ENCODE results near the gene EEFSEC.

Gene EEFSEC

DNA sequence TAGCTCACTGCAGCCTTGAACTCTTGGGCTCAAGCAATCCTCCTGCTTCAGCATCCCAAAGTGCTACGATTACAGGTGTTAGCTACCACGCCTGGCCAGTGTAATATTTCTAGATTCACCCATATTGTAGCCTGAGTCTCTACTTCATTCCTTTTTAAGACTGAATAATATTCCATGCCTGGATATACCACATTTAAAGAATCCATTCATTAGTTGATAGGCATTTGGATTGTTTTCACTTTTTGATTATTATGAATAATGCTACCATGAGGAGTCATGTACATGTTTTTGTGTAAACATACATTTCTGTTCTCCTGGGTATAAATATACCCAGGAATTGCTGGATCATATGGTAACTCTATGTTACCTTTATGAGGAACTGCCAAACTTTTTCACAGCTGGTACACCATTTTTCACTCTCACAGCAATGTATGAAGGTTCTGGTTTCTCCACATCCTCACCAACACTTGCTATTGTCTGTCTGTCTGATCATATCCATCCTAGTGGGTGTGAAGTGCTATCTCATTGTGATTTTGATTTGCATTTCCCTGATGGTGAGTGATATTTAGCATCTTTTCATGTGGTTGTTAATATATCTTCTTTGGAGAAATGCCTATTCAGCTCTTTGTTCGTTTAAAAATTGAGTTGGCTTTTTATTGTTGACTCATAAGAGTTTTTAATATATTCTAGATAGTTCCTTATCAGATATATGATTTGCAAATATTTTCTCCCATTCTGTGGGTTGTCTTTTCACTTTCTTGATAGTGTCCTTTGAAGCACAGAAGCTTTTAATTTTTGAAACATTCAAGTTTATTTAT, 32.6 kb downstream of the EEFSEC start:
- DNase-seq: no peak

DNA sequence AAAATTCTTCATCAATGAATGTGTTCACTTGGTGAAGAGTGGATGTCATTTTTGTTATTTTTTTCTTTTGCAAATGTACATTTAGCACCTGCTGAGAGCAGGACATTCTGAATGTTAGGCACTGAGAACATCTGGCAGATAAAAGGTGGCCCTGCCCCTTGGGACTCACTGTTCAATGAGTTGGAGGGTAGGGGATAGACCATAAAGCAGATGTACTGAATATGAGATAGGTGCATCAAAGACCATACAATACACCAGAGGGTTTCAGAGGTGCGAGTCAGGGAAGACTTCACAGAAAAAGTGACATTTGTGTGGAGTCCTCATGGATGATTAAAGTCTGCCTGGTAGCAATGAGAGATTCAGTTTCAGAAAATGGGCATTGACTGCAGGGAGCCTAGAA, 34.2 kb downstream of the EEFSEC start:
- no peak for DNase-seq

DNA sequence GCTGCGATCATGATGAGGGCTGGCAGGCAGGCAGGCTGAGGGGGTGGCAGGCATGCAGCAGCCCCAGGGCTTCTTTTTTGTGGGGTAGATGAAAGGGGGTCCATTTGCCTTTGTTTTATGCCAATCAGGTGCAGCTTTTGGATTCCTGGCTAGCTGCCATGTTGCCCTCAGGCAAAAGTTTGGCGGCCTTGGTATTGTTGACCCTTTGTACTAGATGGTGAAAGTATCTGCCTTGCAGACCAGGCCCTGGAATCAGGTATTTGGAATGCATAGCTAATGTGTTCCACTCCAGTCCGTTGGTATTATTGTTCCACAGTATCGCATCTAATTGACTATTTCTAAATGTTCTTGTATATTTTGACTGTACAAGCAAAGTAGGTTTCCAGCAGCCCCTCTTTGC, 35.0 kb downstream of the EEFSEC start:
- no peak for DNase-seq

DNA sequence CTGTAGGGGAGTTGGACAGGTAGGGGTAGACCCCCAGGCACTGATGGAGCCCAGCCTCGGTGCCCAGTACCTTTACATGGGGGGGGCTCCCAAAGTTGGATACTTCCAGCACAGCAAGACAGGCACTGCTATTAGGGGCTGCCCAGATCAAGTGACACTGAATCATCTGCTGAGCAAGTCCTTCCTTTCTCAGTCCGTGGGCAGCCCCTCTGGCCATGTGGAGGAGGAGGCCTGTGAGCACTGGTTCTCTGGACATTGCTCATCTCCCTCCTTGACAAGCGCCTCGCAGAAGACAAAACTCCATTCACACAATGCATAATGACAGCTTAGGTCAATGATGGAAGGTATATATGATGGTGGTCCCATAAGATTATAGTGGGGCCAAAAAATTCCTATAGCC, 35.7 kb downstream of the EEFSEC start:
- no peak for DNase-seq

DNA sequence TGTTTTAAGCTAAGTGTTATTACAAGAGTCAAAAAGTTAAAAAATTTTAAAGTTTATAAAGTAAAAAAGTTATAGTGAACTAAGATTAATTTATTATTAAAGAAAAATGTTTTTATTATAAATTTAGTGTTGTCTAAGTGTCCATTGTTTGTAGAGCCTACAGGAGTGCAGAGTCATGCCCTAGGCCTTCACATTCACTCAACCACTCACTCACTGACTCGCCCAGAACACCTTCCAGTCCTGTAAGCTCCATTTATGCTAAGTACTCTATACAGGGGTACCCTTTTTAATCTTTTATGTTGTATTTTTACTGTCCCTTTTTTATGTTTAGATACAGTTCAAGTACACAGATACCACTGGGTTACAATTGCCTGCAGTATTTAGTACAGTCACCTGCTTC, 37.2 kb downstream of the EEFSEC start:
- no peak for DNase-seq

DNA sequence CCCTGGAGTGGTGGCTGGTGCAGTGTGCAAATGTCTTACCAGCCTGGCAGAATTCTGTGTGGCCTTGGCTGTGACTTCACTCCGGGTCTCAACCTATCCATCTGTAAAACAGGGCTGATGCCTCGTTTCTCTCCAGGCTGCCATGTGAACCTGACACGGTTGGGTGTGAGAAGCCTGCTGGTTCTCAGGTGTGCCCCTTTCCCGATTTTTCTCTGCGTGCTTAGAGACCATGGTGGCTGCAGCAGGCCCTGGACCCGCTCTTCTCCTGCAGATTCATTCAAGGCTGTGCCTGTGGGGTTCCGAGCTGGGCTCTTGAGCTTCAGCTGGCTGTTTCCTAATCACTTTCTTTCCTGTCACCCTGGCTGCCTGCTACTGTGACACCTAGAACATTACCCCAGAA, 38.9 kb downstream of the EEFSEC start:
- no peak for DNase-seq

DNA sequence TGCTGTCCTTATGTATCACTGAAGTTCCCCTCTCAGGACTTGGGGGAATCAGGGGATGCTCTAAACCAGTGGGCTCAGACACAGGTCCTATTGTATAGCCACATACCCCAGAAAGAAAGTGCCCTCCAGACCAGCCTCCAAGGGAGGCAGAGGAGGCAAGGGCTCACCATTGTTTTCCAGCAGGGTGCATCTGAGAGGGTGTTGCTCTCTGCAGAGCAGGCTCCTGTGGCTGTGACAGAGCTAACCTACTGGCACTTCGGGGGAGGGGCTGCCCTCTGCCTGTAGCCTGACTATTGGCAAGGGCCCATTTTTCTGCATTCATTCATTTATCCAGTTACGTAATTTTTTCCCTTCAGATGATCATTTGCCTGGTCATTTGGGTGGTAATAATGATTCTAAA, 39.9 kb downstream of the EEFSEC start:
- DNase-seq: no peak

DNA sequence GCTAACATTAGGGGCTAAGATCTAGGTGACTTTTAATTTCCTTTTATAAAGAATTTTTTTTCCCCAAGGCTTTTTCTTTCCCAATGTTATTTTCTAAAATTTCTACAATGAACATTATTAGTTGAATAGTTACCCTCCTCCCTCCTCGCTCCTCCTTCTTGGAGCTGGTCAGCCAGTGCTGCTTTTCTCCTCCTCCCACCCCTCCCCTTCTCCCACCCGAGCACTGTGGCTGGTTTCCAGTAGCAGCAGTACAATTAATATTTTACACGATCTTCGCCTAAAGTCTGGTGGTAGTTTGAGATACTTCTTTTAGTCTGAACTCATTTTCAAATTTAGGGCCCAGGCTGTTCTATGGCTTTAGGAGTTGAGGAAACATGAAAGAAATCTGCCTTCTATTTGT, 41.6 kb downstream of the EEFSEC start:
- no peak for DNase-seq

DNA sequence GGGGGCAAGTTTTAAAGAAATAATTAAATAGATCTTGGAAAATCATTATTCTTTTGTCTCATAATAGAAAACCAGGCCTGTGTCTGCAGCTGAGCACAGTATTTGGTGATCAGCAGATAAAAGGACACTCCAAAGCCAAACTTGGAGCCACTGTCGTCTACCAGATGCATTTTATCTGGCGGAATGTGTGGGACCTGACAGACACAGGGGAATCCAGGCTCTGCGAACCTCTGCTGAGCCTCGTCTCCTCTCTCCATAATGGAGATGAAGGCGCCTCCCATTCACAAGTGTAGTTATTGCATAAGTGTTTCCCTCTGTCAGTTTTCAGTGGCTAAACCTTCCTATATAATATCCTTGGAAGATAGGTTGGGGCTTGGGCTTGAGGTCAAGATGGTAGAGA, 42.1 kb downstream of the EEFSEC start:
- DNase-seq: no peak

DNA sequence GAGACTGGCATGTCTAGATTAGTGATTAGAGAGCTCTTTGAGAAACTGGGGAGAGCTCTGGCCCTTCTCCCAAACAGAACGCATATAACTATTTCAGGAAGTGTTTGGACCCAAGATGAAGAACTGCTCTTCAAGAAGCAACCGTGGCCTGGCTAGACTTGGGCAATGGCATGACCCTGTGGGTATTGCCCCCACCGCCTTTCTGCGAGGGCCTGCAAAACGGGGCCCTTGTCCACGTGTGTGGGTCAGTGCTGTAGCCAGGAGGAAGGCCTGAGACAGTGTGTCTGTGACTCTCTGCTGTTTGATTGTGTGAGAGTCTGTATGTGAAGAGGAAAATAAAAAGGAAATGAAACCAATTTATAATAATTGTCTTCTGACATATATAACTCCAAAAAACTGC, 42.5 kb downstream of the EEFSEC start:
- no peak for DNase-seq

DNA sequence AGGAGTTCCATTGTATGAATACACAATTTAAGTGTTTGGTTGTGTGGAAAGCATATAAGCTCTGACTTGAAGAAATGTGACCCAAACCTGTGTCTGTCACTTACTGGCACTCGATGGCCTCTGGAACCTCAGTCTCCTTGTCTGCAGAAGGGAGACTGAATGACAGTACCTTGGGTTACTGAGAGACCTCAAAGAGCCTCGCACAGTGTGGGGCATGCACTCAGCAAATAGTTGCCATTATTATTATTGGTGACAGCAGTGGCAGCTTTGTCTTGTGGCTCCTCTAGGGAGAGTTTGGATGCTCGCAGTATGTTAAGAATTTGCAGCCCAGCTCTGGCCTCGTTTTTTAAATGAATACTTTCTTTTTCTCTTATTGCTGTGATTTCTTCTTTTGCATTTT, 43.4 kb downstream of the EEFSEC start:
- no peak for DNase-seq

DNA sequence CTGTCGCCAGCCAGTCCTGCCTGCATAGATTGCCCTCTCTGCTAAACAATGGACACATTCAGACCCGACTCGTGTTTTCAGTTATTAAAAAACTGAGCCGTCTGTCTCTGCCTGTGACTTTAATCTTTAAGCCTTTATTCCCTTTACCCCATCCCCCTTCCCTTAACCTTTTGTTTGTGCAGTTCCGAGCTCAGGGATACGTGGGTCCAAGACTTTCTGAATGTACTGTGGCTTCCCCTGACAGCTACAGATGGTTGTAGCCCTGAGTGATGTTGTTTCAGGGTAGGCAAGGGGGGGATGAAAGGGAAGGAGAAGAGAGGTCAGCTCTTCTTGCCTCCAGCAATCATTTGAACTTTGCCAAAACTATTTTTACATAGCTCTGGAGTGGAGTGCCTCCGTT, 44.6 kb downstream of the EEFSEC start:
- no peak for DNase-seq

DNA sequence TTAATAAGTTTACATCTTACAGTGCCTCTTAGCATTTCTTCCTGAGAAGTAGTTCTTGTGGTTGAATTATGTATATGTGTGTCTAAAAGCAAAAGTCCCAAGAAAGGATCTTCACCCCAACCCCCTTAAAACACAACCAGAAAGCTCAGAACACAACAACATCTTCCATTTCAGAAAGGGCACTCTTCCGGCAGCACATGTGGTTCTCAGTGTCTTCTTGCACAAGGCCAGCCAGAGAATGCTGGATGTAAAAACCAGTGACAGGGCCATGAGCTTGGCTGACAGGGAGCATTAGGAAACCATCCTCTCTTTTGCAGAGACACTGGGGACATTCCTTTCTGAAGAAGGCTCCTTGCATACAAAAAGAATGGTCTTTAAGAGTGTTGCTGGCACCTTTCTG, 45.0 kb downstream of the EEFSEC start:
- no peak for DNase-seq

DNA sequence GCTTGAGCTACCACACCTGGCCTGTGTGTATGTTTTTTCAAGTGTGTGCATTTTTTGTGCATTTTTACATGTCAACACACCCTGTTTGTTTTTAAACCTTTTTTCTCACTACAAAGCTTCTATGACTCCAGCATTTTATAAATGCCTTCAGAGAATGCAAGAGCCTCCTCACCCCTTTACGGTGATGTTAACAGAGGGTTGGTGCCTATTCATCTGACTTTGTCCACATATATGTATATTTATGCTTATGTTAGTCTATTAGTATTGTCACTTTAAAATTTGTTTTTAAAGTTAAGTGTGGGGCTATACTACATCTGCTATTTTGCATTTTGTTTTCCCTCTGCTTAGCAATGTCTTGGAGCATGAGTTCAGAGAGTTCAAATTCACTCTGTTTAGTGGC, 45.8 kb downstream of the EEFSEC start:
- DNase-seq: no peak

DNA sequence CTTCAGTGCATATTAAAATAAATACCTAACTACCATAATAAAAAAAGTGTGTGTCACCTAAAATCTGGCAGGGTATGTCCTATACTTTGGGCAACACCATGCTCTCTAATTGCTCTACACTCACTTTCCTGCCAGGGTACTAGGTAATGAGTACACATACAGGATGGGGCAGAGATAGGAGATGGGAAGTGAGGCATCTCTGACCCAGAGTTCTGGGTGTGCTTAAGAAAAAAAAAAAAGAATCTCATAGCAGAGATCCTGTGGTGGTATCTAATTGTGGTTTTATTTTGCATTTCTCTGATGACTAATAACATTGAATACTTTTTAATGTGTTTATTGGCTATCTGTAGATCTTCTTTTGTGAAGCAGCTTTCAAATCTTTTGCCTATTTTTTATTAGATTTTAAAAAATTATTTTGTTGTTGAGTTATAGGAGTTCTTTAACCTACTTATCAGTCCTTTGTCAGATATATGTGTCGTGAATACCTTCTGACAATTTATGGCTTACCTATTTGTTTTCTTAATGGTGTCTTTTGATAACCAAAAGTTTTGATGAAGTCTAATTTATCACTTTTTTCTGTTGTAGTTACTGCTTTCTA, 48.0 kb downstream of the EEFSEC start:
- no peak for DNase-seq

DNA sequence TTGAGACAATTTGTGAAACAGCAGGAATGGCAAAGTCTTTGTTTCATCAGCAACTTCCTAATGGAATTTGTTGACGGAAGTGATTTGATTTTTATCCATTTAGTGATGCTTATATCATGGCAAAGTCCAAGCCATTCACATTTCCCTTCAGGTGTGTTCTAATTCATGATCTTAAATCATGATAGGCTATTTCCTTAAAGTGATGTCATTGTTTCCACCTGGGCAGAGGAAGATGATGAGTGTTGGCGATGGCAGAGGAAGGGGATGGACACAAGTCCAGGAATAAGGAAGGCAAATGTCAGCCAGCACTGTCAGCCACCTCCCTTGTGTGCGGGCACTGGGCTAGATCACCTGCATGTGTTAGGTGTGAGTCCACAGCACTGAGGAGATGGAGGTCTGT, 49.9 kb downstream of the EEFSEC start:
- no peak for DNase-seq

DNA sequence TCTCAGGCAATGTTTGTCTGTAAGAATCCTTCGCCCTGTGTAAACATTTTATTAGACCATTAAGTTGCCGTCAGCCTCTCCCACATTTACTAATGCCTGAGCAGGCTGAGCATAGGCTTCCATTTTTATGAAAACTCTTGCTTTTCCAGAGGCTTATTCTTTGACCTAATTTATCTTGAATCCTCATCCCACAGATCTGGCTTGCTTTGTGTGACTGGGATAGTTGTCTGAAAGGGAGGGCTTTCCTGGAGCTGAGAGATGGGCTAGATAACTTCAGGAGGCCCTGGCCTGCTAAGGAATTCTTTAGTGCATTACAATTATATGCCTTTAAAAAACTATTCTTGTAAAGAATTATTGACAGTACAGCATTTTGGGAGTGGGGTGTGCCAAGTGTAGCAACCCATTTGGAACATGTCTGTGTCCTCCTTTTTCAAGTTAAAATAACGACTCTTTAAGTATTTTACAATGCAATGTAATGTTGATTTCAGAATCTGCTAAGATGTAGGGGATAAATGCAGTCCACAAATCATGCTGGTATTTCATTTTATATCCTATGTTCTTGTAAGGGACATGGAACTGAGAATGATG, 52.4 kb downstream of the EEFSEC start:
- no peak for DNase-seq

DNA sequence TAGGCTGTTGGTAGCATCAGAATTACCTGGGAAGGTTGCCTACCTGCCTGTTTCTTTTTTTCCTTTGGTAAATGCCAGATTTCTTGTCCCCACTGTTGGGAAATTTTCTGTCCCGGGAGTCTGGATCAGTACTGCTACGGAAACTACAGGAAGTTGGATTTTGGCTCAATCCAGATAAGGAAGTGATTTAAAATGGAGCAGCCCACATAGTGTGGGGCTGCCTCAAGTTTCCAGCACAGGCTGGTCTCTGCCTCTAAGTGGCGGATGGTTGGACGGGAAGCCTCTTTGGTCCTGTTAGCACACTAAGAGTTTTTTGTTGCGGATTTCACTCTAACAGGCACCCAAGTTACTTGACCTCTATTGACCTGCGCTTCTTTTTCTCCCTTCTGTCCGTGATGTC, 54.7 kb downstream of the EEFSEC start:
- no peak for DNase-seq

DNA sequence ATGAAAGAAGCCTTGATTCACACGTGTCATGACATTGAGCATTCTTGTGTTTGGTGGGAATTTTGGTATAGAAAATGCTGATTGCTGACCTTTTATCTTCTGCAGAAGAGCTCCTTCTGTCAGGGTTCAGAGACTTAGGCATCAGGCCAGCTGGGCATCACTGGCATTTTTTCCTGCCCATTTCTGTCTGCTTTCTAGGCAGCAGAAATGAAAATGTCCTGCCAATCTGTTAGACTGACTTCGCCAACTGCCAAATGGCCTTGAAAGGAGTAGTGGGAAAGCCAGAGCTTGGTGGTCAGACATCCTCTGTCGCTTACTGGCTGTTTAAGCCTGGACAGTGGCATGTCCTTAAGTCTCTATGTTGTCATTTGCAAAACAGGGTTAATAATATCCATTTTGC, 57.4 kb downstream of the EEFSEC start:
- DNase-seq: no peak

DNA sequence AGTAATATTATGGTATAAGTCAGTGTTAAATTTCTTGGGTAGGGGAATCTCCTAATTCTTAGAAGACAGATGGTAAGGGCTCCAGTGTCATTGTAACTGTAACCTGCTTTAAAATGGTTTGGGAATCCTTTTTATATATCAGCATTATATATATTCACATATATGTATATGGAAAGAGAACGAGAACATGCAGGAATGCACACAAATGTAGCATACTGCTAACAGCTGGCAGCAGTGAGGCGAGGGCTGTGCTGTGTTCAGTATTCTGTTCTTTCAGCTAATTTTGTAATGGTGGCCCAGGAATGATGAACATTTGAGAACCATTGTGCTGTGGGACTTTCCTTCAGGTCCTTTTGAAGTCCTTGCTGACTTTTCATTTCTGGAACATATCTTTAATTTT, 60.8 kb downstream of the EEFSEC start:
- DNase-seq: no peak

DNA sequence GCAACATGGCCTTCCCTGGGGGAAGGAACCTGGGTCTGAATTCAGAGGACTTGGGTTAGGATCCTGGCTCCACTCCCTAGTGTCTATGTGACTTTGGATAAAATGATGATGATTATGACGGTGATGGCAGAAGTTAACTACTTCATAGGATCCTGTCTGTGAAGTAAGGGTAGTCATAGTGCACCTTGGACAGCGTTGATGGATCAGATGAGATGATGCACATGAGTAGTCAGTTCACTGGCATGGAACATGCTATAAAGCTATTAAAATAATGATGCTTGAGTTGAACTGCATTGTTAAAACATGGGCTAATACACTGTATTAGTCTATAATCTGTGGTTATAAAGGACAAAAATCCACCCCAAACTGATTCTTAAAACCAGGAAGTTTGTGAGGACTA, 62.0 kb downstream of the EEFSEC start:
- DNase-seq: no peak

DNA sequence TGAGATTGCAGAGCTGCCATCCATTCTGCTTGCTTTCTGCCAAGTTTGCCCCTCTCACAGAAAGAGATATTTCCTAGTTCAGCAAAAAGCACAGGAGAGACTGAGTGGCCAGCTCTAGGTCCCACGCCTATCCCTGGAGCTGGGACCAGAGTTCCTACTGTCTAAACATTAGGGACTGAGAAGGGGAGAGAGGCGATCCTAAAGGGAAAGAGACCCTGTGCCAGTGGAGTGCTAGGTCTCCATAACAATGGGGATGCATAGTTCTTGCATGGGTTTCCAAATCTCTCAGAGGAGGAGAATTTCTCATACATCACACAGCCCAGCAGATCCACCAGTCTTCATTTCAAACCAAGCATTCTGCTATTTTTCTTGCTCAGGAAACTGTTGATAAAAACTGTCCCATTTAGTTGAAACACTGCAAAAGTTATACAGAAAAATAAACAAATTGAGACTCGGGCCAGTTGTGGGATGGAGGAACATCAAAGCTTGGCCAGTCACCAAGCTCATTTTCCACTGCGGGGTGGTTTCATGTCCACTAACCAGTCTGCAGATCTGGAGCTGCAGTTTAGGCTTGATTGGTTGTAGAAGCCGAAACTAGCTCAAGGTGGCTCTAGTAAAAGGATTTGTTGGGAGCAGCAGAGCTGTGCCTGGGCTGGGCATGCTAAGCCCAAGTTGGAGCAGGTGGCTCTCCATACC, 62.7 kb downstream of the EEFSEC start:
- DNase-seq: no peak

DNA sequence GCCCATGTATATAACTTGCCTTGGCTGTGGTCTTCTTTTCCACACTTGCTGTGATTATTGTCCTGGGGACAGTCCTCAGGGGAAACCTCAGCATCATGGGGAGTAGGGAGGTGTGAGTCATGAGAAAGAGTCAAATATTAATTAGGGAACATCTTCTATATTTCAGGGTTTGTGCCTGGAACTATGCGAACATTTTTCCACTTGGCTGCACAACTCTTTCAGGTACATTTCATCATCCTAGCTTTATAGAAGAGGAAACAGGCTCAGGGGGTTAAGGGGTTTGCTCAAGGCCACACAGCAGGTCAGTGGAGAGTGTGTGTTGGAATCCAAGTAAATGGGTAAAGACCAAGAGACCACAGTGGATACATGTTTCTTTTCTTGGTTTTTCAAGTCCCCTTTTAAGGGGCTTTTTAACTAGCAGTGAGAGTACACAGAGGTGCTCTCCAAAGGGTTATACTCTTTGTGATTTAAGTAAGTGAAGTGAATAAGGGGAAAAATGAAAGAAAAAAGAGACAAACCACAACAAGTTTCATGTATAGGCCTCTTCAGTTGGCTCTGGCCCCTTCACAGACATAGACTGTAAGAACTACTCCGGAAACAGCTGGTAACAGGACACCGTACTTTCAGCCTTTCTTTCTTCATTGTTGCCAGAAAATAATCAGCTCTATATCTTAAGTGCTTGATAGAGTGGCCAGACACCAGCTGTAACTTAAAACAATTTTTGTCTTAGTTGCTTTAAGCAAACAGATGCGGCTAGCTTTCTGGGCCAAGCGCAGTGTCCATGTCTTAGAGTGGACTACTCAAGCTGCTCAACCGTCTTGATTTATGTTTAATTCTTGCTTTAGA, 64.6 kb downstream of the EEFSEC start:
- DNase-seq: no peak
